RWPE2 (cell line): ENCODE data around the gene PIERCE2.
A peak's percentile ranks its signal among the peaks of the same experiment; 100 is the strongest.
"Not testable (repeated sequence)": the region's sequence is repeated elsewhere in the genome, so short reads cannot be mapped to it uniquely, and the experiment has no call there.

ENCODE experiments used
- ATAC-seq: fragments of 200-7000 bp; cut with Tn5 transposase; 3 replicates; pipeline ENCODE4 v1.9.1; 2021; ENCODE audit warnings: low read depth
- DNase-seq: peaks from one replicate; pipeline ENCODE4 v3.0.0-alpha.2; 2020; ENCODE audit warnings: low spot score
- H3K27ac ChIP-seq: fragments of 450-650 bp; 2 replicates; pipeline ENCODE4 v1.5.1; 2017; ENCODE audit warnings: mild to moderate bottlenecking; ENCODE audit not compliant: poor library complexity, severe bottlenecking
- H3K27me3 ChIP-seq: fragments of 250-450 bp; sonication (Bioruptor Pico); 2 replicates; pipeline ENCODE4 v1.5.1; 2021; ENCODE audit warnings: mild to moderate bottlenecking, moderate library complexity; ENCODE audit not compliant: insufficient read depth, poor library complexity, severe bottlenecking
- H3K36me3 ChIP-seq: fragments of 250-450 bp; sonication (Bioruptor Pico); 2 replicates; pipeline ENCODE4 v1.5.1; 2020; ENCODE audit warnings: low read depth, mild to moderate bottlenecking, moderate library complexity
- H3K4me1 ChIP-seq: fragments of 250-450 bp; sonication (Bioruptor Pico); 2 replicates; pipeline ENCODE4 v1.5.1; 2021; ENCODE audit warnings: mild to moderate bottlenecking, moderate library complexity; ENCODE audit not compliant: insufficient read depth, poor library complexity, severe bottlenecking
- H3K4me3 ChIP-seq: fragments of 250-450 bp; sonication (Bioruptor Pico); 2 replicates; pipeline ENCODE4 v1.5.1; 2021; ENCODE audit warnings: mild to moderate bottlenecking, moderate library complexity; ENCODE audit not compliant: severe bottlenecking
- H3K9me3 ChIP-seq: fragments of 250-450 bp; sonication (Bioruptor Pico); 2 replicates; pipeline ENCODE4 v1.5.1; 2021; ENCODE audit warnings: mild to moderate bottlenecking, moderate library complexity; ENCODE audit not compliant: severe bottlenecking
- CTCF ChIP-seq: fragments of 450-650 bp; IDR thresholded peaks from one replicate; pipeline ENCODE4 v1.5.1; 2017; ENCODE audit warnings: mild to moderate bottlenecking, moderate library complexity; ENCODE audit not compliant: poor library complexity, severe bottlenecking

PIERCE2 gene

GRCh38 chr15:55387027-55387426, 21.3 kb upstream of the PIERCE2 start:
- DNase-seq, result no peak
- Histone ChIP-seq H3K9me3 (no peaks in the 10 kb centered on the region), H3K36me3 (no peaks in the 10 kb centered on the region), H3K4me1 (peaks cover 7% of the 10 kb centered on the region), H3K27ac (no peak overlapping the region), H3K27me3 (no peaks in the 10 kb centered on the region), H3K4me3 (no peak overlapping the region)
- no peak for TF ChIP-seq CTCF
- peak; percentile 71 for ATAC-seq

- Histone ChIP-seq H3K4me3 (no peak overlapping the region), H3K4me1 (peaks cover 7% of the 10 kb centered on the region), H3K27ac (peak overlapping the region; percentile 47), H3K9me3 (no peaks in the 10 kb centered on the region), H3K27me3 (no peaks in the 10 kb centered on the region), H3K36me3 (no peaks in the 10 kb centered on the region)
- DNase-seq (no peak), ATAC-seq (peak; percentile 85)
- TF ChIP-seq CTCF, result no peak
These were observed 19.1 kb upstream of the PIERCE2 start for GRCh38 chr15:55389264-55389607.

GRCh38 chr15:55394694-55395093, 13.6 kb upstream of the PIERCE2 start:
- H3K36me3 ChIP-seq, result no peaks in the 10 kb centered on the region
- no peaks in the 10 kb centered on the region for H3K4me1 ChIP-seq
- no peaks in the 10 kb centered on the region for H3K27me3 ChIP-seq
- ATAC-seq (no peak), DNase-seq (no peak)
- no peak overlapping the region for H3K4me3 ChIP-seq
- TF ChIP-seq CTCF, result no peak
- H3K9me3 ChIP-seq, result no peaks in the 10 kb centered on the region
- no peak overlapping the region for H3K27ac ChIP-seq

GRCh38 chr15:55398243-55398642, 10.1 kb upstream of the PIERCE2 start:
- DNase-seq, result no peak
- Histone ChIP-seq H3K27me3 (no peaks in the 10 kb centered on the region), H3K4me1 (no peaks in the 10 kb centered on the region), H3K27ac (no peak overlapping the region), H3K9me3 (no peaks in the 10 kb centered on the region), H3K36me3 (no peaks in the 10 kb centered on the region), H3K4me3 (no peak overlapping the region)
- ATAC-seq, result no peak
- no peak for TF ChIP-seq CTCF

GRCh38 chr15:55400050-55400449, 8.2 kb upstream of the PIERCE2 start:
- not testable (repeated sequence) for DNase-seq, H3K27me3 ChIP-seq, H3K36me3 ChIP-seq, ATAC-seq, H3K27ac ChIP-seq, H3K9me3 ChIP-seq, H3K4me1 ChIP-seq, H3K4me3 ChIP-seq
